NCI-H748 (cell line): ENCODE measurements around the gene CEBPA.

ENCODE experiments used
- DNase-seq: peaks from one replicate; lab custom pipeline; 2025; ENCODE audit not compliant: unreplicated experiment; lab: John Stamatoyannopoulos, UW

CEBPA gene

GRCh38 chr19:33289261-33289660, 13.1 kb downstream of the CEBPA start:
- DNase-seq: no peak

- DNase-seq: no peak
Measured at GRCh38 chr19:33288666-33289065, 13.7 kb downstream of the CEBPA start.

GRCh38 chr19:33287927-33288326, 14.4 kb downstream of the CEBPA start:
- no peak for DNase-seq

GRCh38 chr19:33287438-33287837, 14.9 kb downstream of the CEBPA start:
- no peak for DNase-seq

- no peak for DNase-seq
Measured at GRCh38 chr19:33286899-33287298, 15.4 kb downstream of the CEBPA start.

GRCh38 chr19:33285441-33285927, 16.9 kb downstream of the CEBPA start:
- no peak for DNase-seq

GRCh38 chr19:33284756-33285155, 17.6 kb downstream of the CEBPA start:
- DNase-seq: no peak

GRCh38 chr19:33284146-33284643, 18.1 kb downstream of the CEBPA start:
- no peak for DNase-seq

- no peak for DNase-seq
Measured at GRCh38 chr19:33283589-33283988, 18.7 kb downstream of the CEBPA start.

- DNase-seq: no peak
Measured at GRCh38 chr19:33282036-33282671, 20.2 kb downstream of the CEBPA start.

GRCh38 chr19:33281296-33281926, 20.9 kb downstream of the CEBPA start:
- DNase-seq: no peak

- no peak for DNase-seq
Measured at GRCh38 chr19:33280351-33280921, 21.9 kb downstream of the CEBPA start.

- DNase-seq: no peak
Measured at GRCh38 chr19:33279430-33280350, 22.6 kb downstream of the CEBPA start.

GRCh38 chr19:33278403-33279269, 23.7 kb downstream of the CEBPA start:
- DNase-seq: no peak

GRCh38 chr19:33278023-33278402, 24.3 kb downstream of the CEBPA start:
- DNase-seq: no peak

- no peak for DNase-seq
Measured at GRCh38 chr19:33277434-33277833, 24.9 kb downstream of the CEBPA start.

- no peak for DNase-seq
Measured at GRCh38 chr19:33275933-33276619, 26.3 kb downstream of the CEBPA start.

- no peak for DNase-seq
Measured at GRCh38 chr19:33275559-33275932, 26.8 kb downstream of the CEBPA start.

GRCh38 chr19:33274663-33275558, 27.4 kb downstream of the CEBPA start:
- no peak for DNase-seq
